Measurements from ENCODE around the gene ESM1.

Gene ESM1

GRCh38 chr5:54997081-54997480, 11.7 kb upstream of the ESM1 start:
- in situ Hi-C loops (cut with MboI; ENCODE audit: low sequenced_read_pairs): no loop called here
- DNase-seq (ENCODE audit: low spot score in 2 of 2): no peak
- Histone ChIP-seq H3K9me3 (no peaks in the 10 kb centered on the region), H3K27me3 (ENCODE audit: low read depth) (no peaks in the 10 kb centered on the region; the same call in 1 of the 2 replicates), H3K4me3 (no peak overlapping the region), H3K36me3 (replicated peaks) (no peaks in the 10 kb centered on the region), H3K4me1 (no peaks in the 10 kb centered on the region)

DNA sequence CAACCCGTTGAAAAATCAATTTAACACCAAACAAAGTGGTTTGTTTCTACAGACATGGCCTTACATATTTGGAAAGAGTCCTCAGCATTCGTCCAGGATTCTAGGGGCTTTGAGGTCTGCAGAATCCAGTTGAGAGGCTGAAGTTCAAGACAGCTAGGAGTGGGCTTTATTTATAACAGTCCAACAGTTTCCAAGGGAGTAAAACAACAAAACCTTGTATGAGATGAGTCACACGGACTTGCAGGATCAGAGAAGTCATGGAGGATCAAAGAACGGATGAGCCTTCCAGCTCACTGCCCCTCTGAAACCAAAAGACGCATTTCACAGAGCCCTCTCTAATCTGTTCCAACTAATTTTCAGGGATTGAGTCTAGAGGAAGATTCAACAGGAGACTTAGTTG, 11.1 kb upstream of the ESM1 start:
- H3K4me1 ChIP-seq: no peaks in the 10 kb centered on the region
- no peaks in the 10 kb centered on the region for H3K36me3 ChIP-seq (replicated peaks)
- no peaks in the 10 kb centered on the region for H3K27me3 ChIP-seq (ENCODE audit: low read depth)
- DNase-seq (ENCODE audit: low spot score in 2 of 2): no peak
- in situ Hi-C loops (cut with MboI; ENCODE audit: low sequenced_read_pairs): no loop called here
- H3K9me3 ChIP-seq: no peaks in the 10 kb centered on the region
- H3K4me3 ChIP-seq: no peak overlapping the region

DNA sequence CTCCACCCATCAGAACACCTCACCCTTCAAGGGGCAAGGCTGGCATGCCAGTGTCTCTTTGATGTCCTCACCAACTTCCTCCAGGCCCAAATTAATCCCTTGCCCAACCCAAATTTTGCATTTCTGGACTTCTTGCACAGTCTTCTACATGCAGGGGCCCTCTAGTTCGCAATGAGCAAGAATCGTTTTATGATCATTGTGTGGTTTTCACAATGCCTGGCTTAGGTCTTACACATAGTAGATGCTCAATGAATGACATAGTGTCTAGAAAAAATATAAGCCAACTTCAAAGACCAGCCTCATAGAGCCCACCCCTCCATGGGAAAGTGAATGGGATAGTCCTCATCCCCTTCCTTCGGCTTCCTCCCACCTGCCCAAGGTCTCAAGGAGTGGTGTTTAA, 9.8 kb upstream of the ESM1 start:
- no peaks in the 10 kb centered on the region for H3K27me3 ChIP-seq (ENCODE audit: low read depth)
- H3K4me1 ChIP-seq: no peaks in the 10 kb centered on the region
- no peak for DNase-seq (ENCODE audit: low spot score in 2 of 2)
- in situ Hi-C loops (cut with MboI; ENCODE audit: low sequenced_read_pairs): no loop called here
- H3K36me3 ChIP-seq (replicated peaks): no peaks in the 10 kb centered on the region
- no peak overlapping the region for H3K4me3 ChIP-seq
- H3K9me3 ChIP-seq: no peaks in the 10 kb centered on the region

DNA sequence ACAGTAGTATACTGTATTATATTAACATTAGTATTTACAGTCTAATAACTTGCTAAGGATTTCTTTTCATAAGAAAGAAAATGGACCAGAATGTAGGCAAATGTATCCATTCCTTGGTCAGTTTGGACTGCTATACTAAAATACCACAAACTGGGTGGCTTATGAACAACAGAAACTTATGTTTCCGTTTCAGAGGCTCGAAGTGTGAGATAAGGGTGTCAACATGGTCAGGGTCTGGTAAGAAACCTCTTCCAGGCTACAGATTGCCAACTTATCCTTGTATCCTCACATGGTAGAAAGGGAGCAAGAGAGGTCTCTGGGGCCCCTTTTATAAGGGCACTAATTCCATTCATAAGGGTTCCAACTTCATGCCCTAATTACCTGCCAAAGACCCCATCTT, 9.2 kb upstream of the ESM1 start:
- Histone ChIP-seq H3K4me3 (no peak overlapping the region), H3K9me3 (no peaks in the 10 kb centered on the region), H3K4me1 (no peaks in the 10 kb centered on the region), H3K27me3 (ENCODE audit: low read depth) (no peaks in the 10 kb centered on the region), H3K36me3 (replicated peaks) (no peaks in the 10 kb centered on the region)
- no peak for DNase-seq (ENCODE audit: low spot score in 2 of 2)
- in situ Hi-C loops (cut with MboI; ENCODE audit: low sequenced_read_pairs): no loop called here

DNA sequence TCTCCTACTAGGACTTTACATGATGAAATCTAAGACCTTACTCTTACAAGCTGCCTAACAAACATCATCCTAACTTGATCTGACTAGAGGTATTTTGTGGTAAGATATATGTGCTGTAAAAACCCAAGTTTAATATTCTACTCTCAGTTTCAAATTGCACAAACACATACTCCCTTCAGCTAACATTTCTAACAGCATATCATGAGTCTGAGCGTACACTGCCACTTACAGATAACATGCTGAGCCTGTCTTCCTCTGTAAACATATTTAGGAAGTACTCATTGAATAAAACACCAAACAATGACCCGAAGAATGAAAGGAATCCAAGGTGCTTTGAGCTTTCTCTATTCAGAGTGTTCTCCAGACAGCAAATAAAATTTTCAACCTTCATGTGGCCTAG, 7.9 kb upstream of the ESM1 start:
- in situ Hi-C loops (cut with MboI; ENCODE audit: low sequenced_read_pairs): no loop called here
- Histone ChIP-seq H3K9me3 (no peaks in the 10 kb centered on the region), H3K27me3 (ENCODE audit: low read depth) (no peaks in the 10 kb centered on the region), H3K4me3 (no peak overlapping the region), H3K36me3 (replicated peaks) (no peaks in the 10 kb centered on the region), H3K4me1 (no peaks in the 10 kb centered on the region)
- no peak for DNase-seq (ENCODE audit: low spot score in 2 of 2)

DNA sequence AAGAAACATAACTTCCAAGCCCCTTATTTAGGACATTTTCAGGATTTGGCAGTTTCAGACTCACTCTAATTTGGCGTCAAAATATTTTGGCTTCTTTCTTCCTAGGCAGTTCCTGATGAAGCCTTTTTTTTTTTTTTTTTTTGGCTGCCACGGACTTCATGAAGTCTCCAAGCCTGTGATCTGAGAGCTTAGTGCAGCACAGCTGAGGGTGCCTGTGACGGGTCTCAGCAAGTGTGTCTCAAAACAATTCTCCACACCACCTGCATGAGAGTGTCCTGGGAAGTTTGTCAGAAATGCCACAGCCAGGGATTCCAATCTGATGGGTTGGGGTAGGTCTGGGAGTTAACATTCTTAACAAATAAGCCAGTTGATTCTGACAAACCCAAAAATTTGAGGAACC, 6.0 kb upstream of the ESM1 start:
- Histone ChIP-seq H3K4me1 (no peaks in the 10 kb centered on the region), H3K9me3 (no peaks in the 10 kb centered on the region), H3K27me3 (ENCODE audit: low read depth) (no peaks in the 10 kb centered on the region; the same call in 1 of the 2 replicates), H3K4me3 (no peak overlapping the region), H3K36me3 (replicated peaks) (no peaks in the 10 kb centered on the region)
- in situ Hi-C loops (cut with MboI; ENCODE audit: low sequenced_read_pairs): no loop called here
- no peak for DNase-seq (ENCODE audit: low spot score in 2 of 2)

- Histone ChIP-seq H3K36me3 (replicated peaks) (no peaks in the 10 kb centered on the region), H3K9me3 (no peaks in the 10 kb centered on the region), H3K4me3 (no peak overlapping the region), H3K27me3 (ENCODE audit: low read depth) (no peaks in the 10 kb centered on the region; the same call in 1 of the 2 replicates), H3K4me1 (no peaks in the 10 kb centered on the region)
- in situ Hi-C loops (cut with MboI; ENCODE audit: low sequenced_read_pairs): no loop called here
- DNase-seq (ENCODE audit: low spot score in 2 of 2): no peak
These were observed 5.5 kb upstream of the ESM1 start for GRCh38 chr5:54990841-54991258.

- in situ Hi-C loops (cut with MboI; ENCODE audit: low sequenced_read_pairs): no loop called here
- DNase-seq (ENCODE audit: low spot score in 2 of 2): no peak
- no peaks in the 10 kb centered on the region for H3K9me3 ChIP-seq
- H3K4me1 ChIP-seq: no peaks in the 10 kb centered on the region
- H3K4me3 ChIP-seq: no peak overlapping the region
- no peaks in the 10 kb centered on the region for H3K36me3 ChIP-seq (replicated peaks)
- no peaks in the 10 kb centered on the region; the same call in 1 of the 2 replicates for H3K27me3 ChIP-seq (ENCODE audit: low read depth)
These were observed 3.4 kb upstream of the ESM1 start for GRCh38 chr5:54988817-54989216.

GRCh38 chr5:54988218-54988617, 2.8 kb upstream of the ESM1 start:
- Histone ChIP-seq H3K4me3 (no peak overlapping the region), H3K4me1 (no peaks in the 10 kb centered on the region), H3K27me3 (ENCODE audit: low read depth) (no peaks in the 10 kb centered on the region; the same call in 1 of the 2 replicates), H3K9me3 (no peaks in the 10 kb centered on the region), H3K36me3 (replicated peaks) (no peaks in the 10 kb centered on the region)
- DNase-seq (ENCODE audit: low spot score in 2 of 2): no peak
- in situ Hi-C loops (cut with MboI; ENCODE audit: low sequenced_read_pairs): no loop called here

DNA sequence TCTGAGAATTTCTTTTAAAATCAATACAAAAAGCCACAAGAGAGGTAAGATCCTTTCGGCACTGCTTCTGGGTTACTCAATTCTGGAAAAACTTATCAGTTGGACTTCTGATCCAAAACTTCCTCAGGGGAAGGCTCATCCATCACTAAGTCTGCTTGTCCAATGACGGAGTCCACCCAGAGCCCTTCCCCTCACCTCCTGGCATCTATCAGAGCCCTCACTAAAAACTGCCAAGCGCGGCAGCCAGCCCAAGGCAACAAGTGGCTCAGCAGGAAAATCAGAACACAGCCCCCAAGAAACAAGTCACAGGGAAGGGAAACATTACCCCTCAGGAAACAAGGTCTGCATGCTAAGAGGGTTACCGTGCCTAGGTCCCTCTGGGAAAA, 869 bp upstream of the ESM1 start:
- Histone ChIP-seq H3K9me3 (no peaks in the 10 kb centered on the region), H3K4me3 (no peak overlapping the region), H3K36me3 (replicated peaks) (no peaks in the 10 kb centered on the region), H3K27me3 (ENCODE audit: low read depth) (peaks cover 4% of the 10 kb centered on the region; the same call in 1 of the 2 replicates), H3K4me1 (no peaks in the 10 kb centered on the region)
- DNase-seq (ENCODE audit: low spot score in 2 of 2): no peak
- in situ Hi-C loops (cut with MboI; ENCODE audit: low sequenced_read_pairs): no loop called here

GRCh38 chr5:54981928-54982327, 3.5 kb downstream of the ESM1 start:
- H3K4me1 ChIP-seq: no peaks in the 10 kb centered on the region
- H3K36me3 ChIP-seq (replicated peaks): no peaks in the 10 kb centered on the region
- peaks cover 4% of the 10 kb centered on the region; the same call in 1 of the 2 replicates for H3K27me3 ChIP-seq (ENCODE audit: low read depth)
- H3K9me3 ChIP-seq: no peaks in the 10 kb centered on the region
- H3K4me3 ChIP-seq: no peak overlapping the region
- in situ Hi-C loops (cut with MboI; ENCODE audit: low sequenced_read_pairs): no loop called here
- no peak for DNase-seq (ENCODE audit: low spot score in 2 of 2)

GRCh38 chr5:54975701-54976100, 9.7 kb downstream of the ESM1 start:
- H3K4me3 ChIP-seq: no peak overlapping the region
- no peaks in the 10 kb centered on the region for H3K27me3 ChIP-seq (ENCODE audit: low read depth)
- no peaks in the 10 kb centered on the region for H3K36me3 ChIP-seq (replicated peaks)
- in situ Hi-C loops (cut with MboI; ENCODE audit: low sequenced_read_pairs): no loop called here
- DNase-seq (ENCODE audit: low spot score in 2 of 2): no peak
- H3K9me3 ChIP-seq: no peaks in the 10 kb centered on the region
- H3K4me1 ChIP-seq: no peaks in the 10 kb centered on the region

DNA sequence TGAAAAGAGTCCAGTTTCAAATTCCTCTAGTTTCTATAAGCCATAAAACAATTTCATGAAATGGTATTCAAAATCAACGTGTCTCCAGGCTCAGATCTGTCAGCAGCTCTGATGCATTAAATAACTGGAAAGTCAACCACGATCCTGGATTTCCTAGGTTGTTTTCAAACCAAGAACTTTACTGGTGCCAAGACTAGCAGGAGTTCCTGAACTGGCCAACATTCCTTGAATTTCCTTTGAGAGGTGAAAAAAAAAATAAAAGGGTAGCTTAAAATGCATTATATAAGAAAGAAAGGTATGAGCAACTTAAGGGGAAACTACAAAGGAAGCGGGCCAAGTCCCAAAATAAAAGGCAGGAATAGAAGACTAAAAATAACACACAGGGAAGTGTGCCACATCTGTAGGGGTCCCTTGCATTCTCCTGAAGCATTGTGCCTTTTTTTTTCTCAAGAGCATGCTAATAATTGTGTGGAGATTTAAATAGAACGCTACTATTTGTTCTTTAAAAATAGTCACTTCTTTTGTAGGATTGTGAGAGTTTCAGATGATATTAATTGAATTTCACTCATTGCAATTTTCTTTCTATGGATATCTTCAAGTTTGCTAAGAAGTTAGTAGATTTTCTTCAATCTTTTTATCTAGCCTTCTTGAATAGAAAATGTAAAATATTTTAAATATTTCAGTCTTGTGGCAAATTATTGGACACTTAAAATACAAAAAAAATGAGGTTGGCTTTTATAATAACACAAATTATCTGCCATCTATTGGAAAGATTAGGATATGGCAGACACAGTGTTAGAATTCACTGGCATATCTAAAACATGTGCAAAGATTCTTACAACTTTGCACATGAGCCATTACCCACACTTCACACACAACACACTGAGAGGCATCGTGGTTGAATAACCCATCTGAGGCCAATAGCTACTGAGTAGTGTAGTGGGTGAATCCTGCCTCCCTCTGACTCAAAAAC, 15.3 kb downstream of the ESM1 start:
- Histone ChIP-seq H3K27me3 (ENCODE audit: low read depth) (peaks cover 3% of the 10 kb centered on the region; the same call in 1 of the 2 replicates), H3K4me3 (no peak overlapping the region), H3K9me3 (no peaks in the 10 kb centered on the region), H3K36me3 (replicated peaks) (no peaks in the 10 kb centered on the region), H3K4me1 (no peaks in the 10 kb centered on the region)
- in situ Hi-C loops (cut with MboI; ENCODE audit: low sequenced_read_pairs): no loop called here
- no peak for DNase-seq (ENCODE audit: low spot score in 2 of 2)

- peaks cover 3% of the 10 kb centered on the region; the same call in 1 of the 2 replicates for H3K27me3 ChIP-seq (ENCODE audit: low read depth)
- no peaks in the 10 kb centered on the region for H3K4me1 ChIP-seq
- no peaks in the 10 kb centered on the region for H3K36me3 ChIP-seq (replicated peaks)
- no peak for DNase-seq (ENCODE audit: low spot score in 2 of 2)
- no peaks in the 10 kb centered on the region for H3K9me3 ChIP-seq
- H3K4me3 ChIP-seq: no peak overlapping the region
- in situ Hi-C loops (cut with MboI; ENCODE audit: low sequenced_read_pairs): no loop called here
These were observed 16.2 kb downstream of the ESM1 start for GRCh38 chr5:54969242-54969641.

Measured in HAP-1 (cell line).